Endodermal cell (in vitro differentiated cells): Measurements from ENCODE around the gene TOMM70. TPM values are rescaled to one million over a fixed set of nuclear protein-coding genes. Genes with fewer than 3 reads are reported as not detected.

ENCODE experiments used
- DNase-seq: peaks from one replicate; pipeline ENCODE4 v3.0.0-alpha.2; 2017
- H3K27ac ChIP-seq: 2 replicates; pipeline ENCODE4 v1.5.1; 2013; ENCODE audit warnings: mild to moderate bottlenecking, low read depth, low read length, moderate library complexity
- H3K27me3 ChIP-seq: 2 replicates; pipeline ENCODE4 v1.6.1; 2013; ENCODE audit warnings: mild to moderate bottlenecking, low read length, moderate library complexity; ENCODE audit not compliant: insufficient read depth, control insufficient read depth, poor library complexity, severe bottlenecking
- H3K36me3 ChIP-seq: 2 replicates; pipeline ENCODE4 v1.7.0; 2013; ENCODE audit warnings: mild to moderate bottlenecking, low read length, moderate library complexity; ENCODE audit not compliant: control insufficient read depth, insufficient read depth
- H3K4me1 ChIP-seq: one replicate; pipeline ENCODE4 v1.7.0; 2013; ENCODE audit warnings: low read length; ENCODE audit not compliant: control insufficient read depth, insufficient read depth
- H3K4me3 ChIP-seq: 2 replicates; pipeline ENCODE4 v1.5.1; 2013; ENCODE audit warnings: mild to moderate bottlenecking, low read length, moderate library complexity
- H3K9ac ChIP-seq: 2 replicates; pipeline ENCODE4 v1.6.1; 2013; ENCODE audit warnings: mild to moderate bottlenecking, low read length, moderate library complexity; ENCODE audit not compliant: poor library complexity, severe bottlenecking; ENCODE audit errors: extremely low read depth
- H3K9me3 ChIP-seq: 2 replicates; pipeline ENCODE4 v1.6.1; 2013; ENCODE audit warnings: mild to moderate bottlenecking, low read length, moderate library complexity; ENCODE audit not compliant: control insufficient read depth
- H3K27ac Mint-ChIP-seq: 2 replicates; pipeline ENCODE4 v1.8.0; 2020; ENCODE audit warnings: mixed read lengths
- H3K27me3 Mint-ChIP-seq: 2 replicates; pipeline ENCODE4 v1.8.0; 2021; ENCODE audit warnings: mild to moderate bottlenecking, mixed read lengths; ENCODE audit not compliant: insufficient read depth
- H3K36me3 Mint-ChIP-seq: 2 replicates; pipeline ENCODE4 v1.8.0; 2020; ENCODE audit warnings: low read depth, mixed read lengths
- H3K4me1 Mint-ChIP-seq: 2 replicates; pipeline ENCODE4 v1.8.0; 2020; ENCODE audit warnings: mixed read lengths
- H3K4me3 Mint-ChIP-seq: 2 replicates; pipeline ENCODE4 v1.8.0; 2020; ENCODE audit warnings: mild to moderate bottlenecking, moderate library complexity, mixed read lengths
- H3K9me3 Mint-ChIP-seq: 2 replicates; pipeline ENCODE4 v1.8.0; 2020; ENCODE audit warnings: mild to moderate bottlenecking, mixed read lengths
- CTCF ChIP-seq: fragments of 200-600 bp; sonication (generic); conservative IDR thresholded peaks from 2 replicates; pipeline ENCODE4 v1.5.0; 2021; ENCODE audit warnings: antibody characterized with exemption, mild to moderate bottlenecking
- WGBS, 2 experiments: methylation state at CpG; one replicate each; pipeline versions ENCODE4 v1.1.5 to v1.1.7; 2013; ENCODE audit warnings: missing lambda C conversion rate in 2 of 2, mixed read lengths in 1 of 2; ENCODE audit not compliant: insufficient coverage in 1 of 2, insufficient read length in 1 of 2; 5-methylcytosine and 5-hydroxymethylcytosine counted together
- total RNA-seq, 2 donors: library from RNA; stranded (reverse); fragmentation: NEBNext Ultra II Directional in 1 of 2; extraction: Animal tissue kit (Norgen Biotek cat#: 25700) in 1 of 2; gene quantifications; 2 replicates in 1 of 2; 3 replicates in 1 of 2; pipeline ENCODE4 v1.2.1, GENCODE V29; 2021

Gene TOMM70
- total RNA-seq, 2 donors from 2014 or later: 36.0 to 43.6 TPM

- Mint-ChIP-seq H3K4me3 (no peak overlapping the region), H3K27ac (no peak overlapping the region), H3K4me1 (no peaks in the 10 kb centered on the region), H3K36me3 (peaks cover 20% of the 10 kb centered on the region), H3K27me3 (no peaks in the 10 kb centered on the region), H3K9me3 (no peaks in the 10 kb centered on the region)
- Histone ChIP-seq H3K4me3 (no peak overlapping the region), H3K36me3 (peaks cover 44% of the 10 kb centered on the region), H3K9me3 (no peaks in the 10 kb centered on the region), H3K27me3 (no peaks in the 10 kb centered on the region), H3K27ac (no peak overlapping the region), H3K9ac (no peak overlapping the region), H3K4me1 (no peaks in the 10 kb centered on the region)
- no peak for DNase-seq
- 100% methylated on average over 2 of the region's 2 CpGs; no CpG with 5 or more reads in 1 of the 2 experiments for WGBS, 2 experiments
- no peak for TF ChIP-seq CTCF
Measured at GRCh38 chr3:100317912-100318311, 83.0 kb downstream of the TOMM70 start.

- H3K9ac ChIP-seq: no peak overlapping the region
- Mint-ChIP-seq H3K4me3 (no peak overlapping the region), H3K27ac (no peak overlapping the region), H3K27me3 (no peaks in the 10 kb centered on the region), H3K9me3 (no peaks in the 10 kb centered on the region), H3K36me3 (peaks cover 19% of the 10 kb centered on the region), H3K4me1 (no peaks in the 10 kb centered on the region)
- no peak overlapping the region for H3K4me3 ChIP-seq
- no peak overlapping the region for H3K27ac ChIP-seq
- TF ChIP-seq CTCF: peak; percentile 84
- no peaks in the 10 kb centered on the region for H3K9me3 ChIP-seq
- no peaks in the 10 kb centered on the region for H3K4me1 ChIP-seq
- WGBS, 2 experiments: 85 to 90% methylated on average over 7 to 8 of the region's 8 CpGs
- H3K36me3 ChIP-seq: peaks cover 47% of the 10 kb centered on the region
- DNase-seq: peak; percentile 57
- H3K27me3 ChIP-seq: no peaks in the 10 kb centered on the region
Measured at GRCh38 chr3:100316641-100317069, 84.2 kb downstream of the TOMM70 start.

Other genes starting within 250 kb of the TOMM70 start
- gene TBC1D23, start 140.1 kb downstream of the TOMM70 start, total RNA-seq: 10 to 100 TPM; 30.9 to 32.0 TPM
- 10 to 100 TPM; 35.5 to 48.1 TPM for gene NIT2, start 66.3 kb downstream of the TOMM70 start, total RNA-seq
- gene LNP1, start 450 bp upstream of the TOMM70 start, total RNA-seq: 1 to 10 TPM; 4.3 to 7.9 TPM
- 1 to 10 TPM; 5.8 to 7.8 TPM for gene TMEM45A, start 91.5 kb upstream of the TOMM70 start, total RNA-seq
- 1 to 10 TPM in 1 of 2 donors, under 1 TPM in 1; 0.70 to 2.1 TPM for gene ADGRG7, start 208.5 kb upstream of the TOMM70 start, total RNA-seq